NCI-H2107 treated with DMSO at 0.1 percent for 48 hours (cell line): ENCODE results near the gene PTCD3.

ENCODE experiments used
- DNase-seq: peaks from one replicate; lab custom pipeline; 2025; ENCODE audit not compliant: unreplicated experiment; lab: John Stamatoyannopoulos, UW

PTCD3 gene

GRCh38 chr2:86105969-86106945, at the start of gene PTCD3:
Gene PTCD3, plus strand, starts transcription at chr2:86106235. Its CDS starts 13 bp downstream, at chr2:86106248.
- peak; percentile 96 for DNase-seq

GRCh38 chr2:86056590-86057331, 49.3 kb upstream of the PTCD3 start:
- DNase-seq = no peak

- DNase-seq = no peak
Measured at GRCh38 chr2:86062043-86062442, 44.0 kb upstream of the PTCD3 start.

- no peak for DNase-seq
Measured at GRCh38 chr2:86064006-86064405, 42.0 kb upstream of the PTCD3 start.

GRCh38 chr2:86065512-86065911, 40.5 kb upstream of the PTCD3 start:
- no peak for DNase-seq

- DNase-seq = no peak
Measured at GRCh38 chr2:86066007-86066578, 39.9 kb upstream of the PTCD3 start.

DNA sequence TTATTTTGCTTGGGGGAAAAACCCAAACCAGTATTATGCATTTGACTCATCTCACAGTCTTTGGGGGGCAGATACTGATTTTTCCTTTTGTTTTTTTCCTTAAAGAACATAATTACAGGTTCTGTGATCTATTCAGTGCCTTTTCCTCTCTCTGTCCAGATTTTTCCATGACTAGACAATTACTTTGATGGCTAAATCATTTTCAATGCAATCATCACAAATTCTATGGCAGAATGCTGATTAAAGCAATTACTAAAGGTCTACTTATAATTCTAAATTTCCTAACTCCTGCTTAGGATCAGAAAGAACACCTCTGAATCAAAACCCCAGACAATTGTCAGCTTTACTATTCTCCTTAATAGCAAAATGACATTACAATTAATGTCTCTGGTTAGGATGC, 39.1 kb upstream of the PTCD3 start:
- no peak for DNase-seq

- peak; percentile 79 for DNase-seq
Measured at GRCh38 chr2:86068136-86068588, 37.9 kb upstream of the PTCD3 start.

DNA sequence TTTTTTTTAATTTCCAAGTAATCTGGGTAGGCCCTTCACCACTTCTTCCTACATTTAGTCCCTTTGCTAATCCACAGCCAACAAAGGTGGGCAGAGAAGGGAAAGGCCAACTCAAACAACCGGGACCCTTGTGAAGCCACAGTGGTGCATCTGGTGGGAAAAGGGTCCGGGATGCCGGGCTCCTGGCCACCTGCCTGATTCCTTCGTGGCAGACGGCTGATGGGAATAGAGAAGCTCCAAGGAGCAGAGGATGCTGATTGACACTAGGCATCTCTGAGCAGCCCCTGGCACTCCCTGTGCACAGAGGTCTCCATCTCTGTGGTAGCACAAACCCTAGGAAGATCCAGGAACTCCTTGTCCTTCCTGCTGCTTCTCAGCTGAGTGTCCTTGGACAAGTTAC, 37.4 kb upstream of the PTCD3 start:
- no peak for DNase-seq

DNA sequence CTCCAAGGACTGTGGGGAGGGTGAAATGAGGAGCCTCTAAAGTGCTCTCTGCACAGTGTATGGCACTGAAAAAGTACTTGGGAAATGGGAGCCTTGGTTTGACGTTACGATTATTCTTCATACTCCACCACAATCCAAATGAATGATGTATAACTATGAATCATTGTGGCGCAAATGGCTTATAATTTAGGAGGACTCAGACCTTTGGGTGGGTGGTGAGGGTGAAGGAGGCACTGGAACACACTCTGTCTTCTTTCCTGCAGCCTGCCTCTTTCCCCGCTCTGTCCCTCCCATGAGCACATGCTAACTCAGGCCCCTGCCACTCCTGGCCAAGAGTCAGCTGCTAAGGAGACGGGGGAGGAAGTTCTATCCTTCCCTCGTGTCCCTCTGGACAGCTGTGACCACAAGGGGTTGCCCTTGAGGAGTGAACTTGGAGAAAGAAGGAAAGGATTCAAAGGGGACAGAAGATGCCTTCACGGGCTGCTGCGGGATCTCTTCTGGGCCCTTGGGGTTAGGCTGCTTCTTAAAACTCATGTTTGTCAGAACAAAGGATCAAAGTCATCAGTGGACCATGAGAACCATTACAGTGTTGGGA, 36.8 kb upstream of the PTCD3 start:
- no peak for DNase-seq

GRCh38 chr2:86069783-86070339, 36.2 kb upstream of the PTCD3 start:
- no peak for DNase-seq

- no peak for DNase-seq
Measured at GRCh38 chr2:86070868-86071267, 35.2 kb upstream of the PTCD3 start.

GRCh38 chr2:86072271-86072858, 33.7 kb upstream of the PTCD3 start:
- DNase-seq = no peak

GRCh38 chr2:86073225-86073624, 32.8 kb upstream of the PTCD3 start:
- DNase-seq = no peak

DNA sequence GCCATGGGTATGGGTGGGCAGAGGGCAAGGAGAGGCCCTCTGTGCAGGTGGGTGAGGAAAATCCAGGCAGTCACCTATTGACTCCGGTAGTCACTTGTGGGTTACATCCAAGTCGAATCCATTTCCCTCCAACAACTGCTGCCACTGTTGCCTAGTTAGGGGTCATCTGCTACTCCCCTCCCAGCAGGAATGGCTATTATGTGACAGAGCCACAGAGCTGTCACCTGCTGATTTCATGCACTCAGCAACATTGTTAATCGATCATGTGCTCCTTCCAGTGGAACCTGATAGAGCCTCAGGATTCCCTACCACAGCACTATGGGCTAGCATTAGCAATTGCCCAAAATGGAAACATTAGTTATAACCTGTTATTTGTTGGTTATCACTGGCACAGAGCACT, 31.8 kb upstream of the PTCD3 start:
- peak; percentile 0 for DNase-seq

GRCh38 chr2:86074811-86075210, 31.2 kb upstream of the PTCD3 start:
- DNase-seq = no peak

DNA sequence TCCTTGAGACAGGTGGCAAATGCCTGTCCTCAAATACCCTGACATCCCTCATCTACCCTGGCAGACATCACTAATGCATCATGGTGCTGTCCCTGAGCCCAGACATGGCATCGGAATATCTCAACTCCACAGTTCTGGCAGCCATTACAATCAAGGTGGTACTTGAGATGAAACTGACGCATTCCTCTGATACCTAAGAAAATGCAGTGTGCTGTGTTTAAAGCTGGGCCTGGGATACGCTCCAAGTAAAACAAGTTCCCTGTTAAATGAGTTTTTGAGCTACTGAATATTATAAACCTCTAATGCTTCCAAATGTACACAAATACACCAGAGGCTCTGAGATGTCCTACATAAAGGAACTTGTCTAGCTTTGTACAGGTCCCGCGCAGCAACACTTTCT, 30.1 kb upstream of the PTCD3 start:
- DNase-seq = no peak

GRCh38 chr2:86078774-86079545, 27.1 kb upstream of the PTCD3 start:
- DNase-seq = peak; percentile 1

GRCh38 chr2:86079981-86080911, 25.8 kb upstream of the PTCD3 start:
- peak; percentile 54 for DNase-seq
